LoVo (cell line): ENCODE measurements around the gene KCNG2.

Experiments used
- DNase-seq: peaks from one replicate; pipeline ENCODE4 v3.0.0-alpha.2; 2016; ENCODE audit warnings: low spot score

Gene KCNG2

DNA sequence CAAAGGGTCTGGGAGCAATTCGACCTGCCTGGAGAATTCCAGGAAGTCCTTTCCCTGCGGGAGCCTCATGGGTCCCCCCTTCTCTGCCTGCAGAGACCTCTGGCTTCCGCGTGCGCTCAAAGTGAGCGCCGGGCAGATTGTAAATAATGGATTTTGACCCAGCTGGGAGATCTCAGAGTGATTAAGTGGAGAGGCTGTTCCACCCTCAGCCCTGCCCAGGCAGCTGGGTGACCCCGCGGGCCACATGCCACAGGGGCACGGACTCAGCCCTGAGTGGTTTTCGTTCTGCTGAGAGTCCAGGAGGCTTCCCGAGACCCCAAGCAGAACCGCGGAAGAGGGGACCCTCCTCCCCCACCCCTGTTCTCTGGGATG is 1.2 kb downstream of the KCNG2 start:
- no peak for DNase-seq

DNA sequence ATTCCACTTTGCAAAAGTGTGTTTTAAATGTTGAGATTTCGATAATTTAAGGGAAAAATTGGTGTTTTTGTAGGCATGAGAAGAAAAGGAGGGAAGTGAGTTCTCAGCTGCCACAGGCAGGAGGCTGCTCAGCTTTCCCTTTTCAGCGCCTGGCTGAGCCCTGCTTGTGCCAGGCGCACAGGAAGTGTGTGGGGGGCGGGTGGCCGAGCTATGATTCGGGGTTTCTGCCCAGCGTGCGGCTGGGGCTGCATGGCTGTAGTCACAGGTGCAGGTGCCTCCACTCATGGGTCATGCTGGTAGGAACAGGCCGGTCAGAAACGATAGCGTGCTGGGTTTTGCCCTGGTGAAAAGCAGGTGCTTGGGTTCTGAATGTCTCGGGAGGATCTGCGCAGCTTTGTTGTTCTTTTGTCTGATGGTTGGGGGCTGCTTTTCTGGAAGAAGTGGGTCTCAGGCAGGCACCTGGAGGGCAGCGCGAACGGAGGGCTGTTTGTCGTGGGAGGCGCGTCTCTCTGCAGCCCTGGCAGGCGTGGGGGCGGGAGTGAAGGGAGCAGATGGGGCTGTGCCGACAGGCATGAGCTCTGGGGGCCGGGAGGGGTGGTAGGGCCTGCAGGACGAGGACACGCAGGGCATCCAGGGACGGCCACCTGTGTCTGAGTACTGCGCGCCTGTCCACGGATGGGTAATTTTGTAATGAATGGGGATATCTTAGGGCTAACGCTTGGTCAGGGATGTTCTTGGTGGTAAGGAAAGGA is 2.1 kb downstream of the KCNG2 start:
- no peak for DNase-seq

DNA sequence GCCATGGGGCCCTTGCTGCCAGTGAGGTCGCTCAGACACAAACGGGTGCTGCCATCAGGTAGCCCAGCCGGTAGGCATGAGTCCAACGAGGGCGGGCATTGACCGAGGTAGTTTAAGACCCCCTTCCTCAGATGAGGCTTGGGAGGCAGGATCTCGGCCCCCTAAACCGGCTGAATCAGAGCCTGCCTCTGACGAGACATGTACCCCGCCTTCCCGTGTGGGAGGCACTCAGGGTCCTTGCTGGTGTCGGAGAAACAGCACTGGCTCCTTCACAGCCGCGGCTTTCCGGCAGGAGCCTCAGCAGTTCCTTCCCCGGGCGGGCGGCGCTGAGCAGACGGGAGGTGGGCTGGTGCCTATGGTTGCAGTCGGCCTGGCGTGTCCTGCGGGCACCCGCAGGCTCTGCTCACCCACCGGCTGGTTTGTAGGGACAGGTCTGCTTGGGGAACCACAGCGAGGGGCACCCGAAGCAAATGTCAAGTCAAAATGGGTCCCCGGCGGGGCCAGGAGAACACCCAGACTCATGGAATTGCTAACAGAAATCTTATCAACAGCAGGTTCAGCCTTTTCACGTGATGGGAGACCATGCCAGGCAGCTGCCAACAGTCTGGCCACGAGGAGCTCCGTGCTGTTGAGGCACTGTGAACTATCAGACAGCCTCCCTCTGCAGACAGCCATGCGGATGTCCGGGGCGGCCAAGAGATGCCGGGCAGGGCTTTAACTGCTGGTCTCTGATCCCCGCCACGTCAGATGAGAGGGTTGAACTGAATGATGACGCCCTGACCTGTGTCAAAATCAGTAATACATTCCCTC is 2.8 kb downstream of the KCNG2 start:
- DNase-seq = no peak

DNA sequence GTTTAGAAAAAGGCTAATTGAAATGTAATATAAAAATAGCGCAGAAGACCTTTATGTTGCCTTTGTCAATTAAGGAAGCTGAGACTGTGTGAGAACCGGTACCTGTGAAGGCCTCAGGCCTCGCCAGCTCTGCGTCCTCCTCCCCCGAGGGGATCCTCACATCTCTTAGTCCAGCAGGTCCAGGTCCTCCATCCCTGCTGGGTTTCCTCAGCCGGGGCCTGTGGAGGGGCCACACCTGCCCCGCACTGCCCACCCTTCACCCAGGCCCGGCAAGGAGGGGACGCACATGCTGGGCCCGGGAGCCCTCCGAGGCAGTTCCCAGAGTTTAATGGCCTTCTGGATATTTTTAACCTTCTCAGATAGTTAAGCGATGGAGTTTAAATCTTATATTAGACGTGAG is 3.5 kb downstream of the KCNG2 start:
- DNase-seq = no peak

DNA sequence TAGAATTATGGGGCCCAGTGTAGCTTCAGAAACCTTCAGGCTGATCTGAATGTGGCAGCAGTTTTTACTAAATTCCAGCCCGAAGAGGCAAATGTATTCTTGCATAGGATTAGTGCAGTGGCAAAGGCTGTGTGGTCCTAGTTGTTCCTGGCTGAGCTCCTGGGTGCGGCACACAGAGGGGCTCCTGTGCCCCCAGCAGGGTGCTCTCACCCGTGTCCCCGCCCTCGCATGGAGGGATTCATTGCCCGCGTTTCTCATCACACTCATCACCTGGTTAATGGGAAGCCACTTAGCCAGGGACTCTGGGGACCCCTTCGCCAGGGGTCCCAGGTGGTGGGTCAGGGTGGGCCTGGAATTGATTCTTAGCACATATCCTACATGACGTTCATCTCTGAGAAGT is 3.9 kb downstream of the KCNG2 start:
- DNase-seq = no peak

DNA sequence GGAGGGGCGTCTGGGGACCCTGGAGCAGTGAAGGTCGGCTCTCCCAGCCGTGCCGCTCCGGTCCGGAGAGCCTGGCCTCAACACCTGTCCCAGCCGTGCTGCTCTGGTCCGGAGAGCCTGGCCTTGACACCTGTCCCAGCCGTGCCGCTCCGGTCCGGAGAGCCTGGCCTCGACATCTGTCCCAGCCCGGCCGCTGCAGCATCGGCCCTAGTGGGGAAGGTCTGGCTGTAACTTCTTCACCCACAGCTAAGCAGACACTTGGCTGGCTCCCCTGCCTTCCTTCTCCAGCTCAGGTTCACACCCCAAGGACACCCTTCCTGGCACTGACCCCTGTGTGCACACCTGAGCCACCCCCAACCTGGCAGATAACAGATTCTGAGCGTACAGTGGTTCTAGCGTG is 4.6 kb downstream of the KCNG2 start:
- DNase-seq = no peak

DNA sequence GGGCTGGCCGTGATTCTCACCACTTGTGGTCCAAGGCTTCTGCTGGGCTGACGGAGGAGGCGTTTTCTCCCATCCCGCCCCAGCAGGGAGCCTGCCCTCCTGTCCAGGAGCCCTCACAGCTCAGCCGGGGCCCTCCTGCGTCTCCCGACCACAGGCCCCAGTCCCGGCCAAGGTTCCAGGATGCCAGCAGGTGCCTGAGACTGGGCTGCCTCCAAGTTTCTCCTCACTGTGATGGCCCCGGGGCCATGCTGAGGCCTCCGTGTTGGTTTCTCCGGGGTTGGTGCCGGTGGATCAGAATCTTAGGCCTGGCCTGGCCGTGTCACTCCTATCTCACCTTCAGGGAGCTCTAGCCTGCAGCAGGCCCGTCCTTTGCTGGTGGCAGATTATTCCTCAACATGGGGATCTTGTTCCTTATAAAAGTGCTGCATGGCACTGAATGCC is 5.9 kb downstream of the KCNG2 start:
- DNase-seq = no peak

DNA sequence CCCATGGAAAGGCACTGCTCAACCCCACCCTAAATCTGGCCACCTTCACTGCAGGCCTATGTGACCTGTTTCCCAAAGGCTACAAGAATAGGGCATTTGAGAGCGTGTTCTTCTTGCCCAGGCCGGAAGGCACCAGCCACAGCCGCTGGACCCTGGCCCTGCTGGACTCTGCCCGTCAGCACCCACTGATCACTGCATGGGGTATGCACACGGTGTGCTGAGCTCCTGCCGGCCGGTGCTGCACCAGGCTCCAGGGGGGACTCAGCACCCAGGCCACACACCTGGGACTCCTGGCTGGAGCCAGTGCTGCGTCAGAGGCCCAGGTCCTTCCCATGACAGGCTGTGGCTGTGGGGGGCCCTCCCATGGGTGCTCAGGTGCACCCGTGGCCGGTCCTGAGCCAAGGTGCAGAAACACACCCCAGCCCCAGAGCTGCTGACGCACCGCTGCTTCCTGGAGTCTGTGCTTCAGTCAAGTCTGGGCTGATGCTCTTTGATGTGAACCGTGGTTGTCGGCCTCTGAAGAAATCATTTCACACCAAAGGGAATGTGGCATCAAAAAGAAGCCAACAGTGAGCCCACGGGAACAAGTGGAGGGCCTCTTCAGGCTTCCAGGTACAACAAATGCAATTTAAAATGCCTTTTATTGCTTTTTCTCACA is 6.5 kb downstream of the KCNG2 start:
- no peak for DNase-seq

DNA sequence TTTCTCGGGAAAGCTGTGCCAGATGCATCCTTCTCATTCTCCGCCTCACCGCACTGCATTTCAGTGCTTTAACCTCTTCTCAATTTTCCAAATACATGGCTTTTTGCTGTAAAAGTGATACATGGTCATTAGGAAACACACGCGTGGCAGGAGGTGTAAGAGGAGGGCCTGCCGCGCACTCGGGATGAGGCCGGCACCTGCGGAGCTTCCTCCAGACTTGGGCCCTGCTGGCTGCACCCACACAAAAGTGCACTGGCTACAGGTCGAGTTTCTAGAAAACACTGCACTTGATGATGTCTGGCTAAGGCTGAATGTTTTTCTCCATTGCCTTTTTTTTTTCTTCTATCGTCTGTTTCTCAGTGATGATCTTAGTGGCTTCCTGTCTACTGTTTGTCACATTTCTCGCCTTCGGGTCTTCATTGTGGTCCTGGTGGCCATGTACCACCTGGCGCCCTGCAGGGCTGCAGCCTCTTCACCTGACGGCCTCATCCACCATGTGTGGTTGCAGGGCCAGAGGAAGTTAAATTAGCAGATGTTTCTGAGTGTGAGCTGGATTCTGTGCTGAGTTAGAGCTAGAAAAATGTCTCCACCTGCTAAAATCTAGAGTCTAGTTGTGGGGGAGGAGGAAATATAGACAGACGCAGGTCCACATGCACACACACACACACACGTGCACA is 7.6 kb downstream of the KCNG2 start:
- no peak for DNase-seq

DNA sequence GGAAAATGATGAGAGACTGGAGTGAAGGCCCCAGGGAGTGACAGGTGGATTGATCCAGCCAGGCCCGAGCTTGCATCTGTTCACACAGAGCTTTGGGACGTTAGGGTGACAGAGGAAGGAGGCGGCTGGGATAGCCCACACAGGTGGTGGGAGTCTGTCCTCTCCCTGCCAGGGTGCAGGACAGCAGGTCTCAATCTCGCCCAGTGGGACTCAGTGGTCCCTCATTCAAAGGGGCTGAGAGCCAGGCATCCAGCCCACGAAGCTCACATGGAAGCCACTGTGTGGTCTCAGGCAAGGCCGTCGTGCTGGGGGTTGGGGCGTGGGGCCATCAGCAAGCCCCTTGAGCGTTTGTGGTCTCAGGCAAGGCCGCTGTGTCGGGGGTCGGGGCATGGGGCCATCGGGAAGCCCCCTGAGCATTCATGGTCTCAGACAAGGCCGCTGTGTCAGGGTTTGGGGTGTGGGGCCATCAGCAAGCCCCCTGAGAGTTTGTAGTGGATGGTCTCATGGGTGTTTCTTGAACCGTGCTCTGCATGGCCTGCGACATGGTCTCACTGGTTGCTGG is 8.3 kb downstream of the KCNG2 start:
- no peak for DNase-seq

DNA sequence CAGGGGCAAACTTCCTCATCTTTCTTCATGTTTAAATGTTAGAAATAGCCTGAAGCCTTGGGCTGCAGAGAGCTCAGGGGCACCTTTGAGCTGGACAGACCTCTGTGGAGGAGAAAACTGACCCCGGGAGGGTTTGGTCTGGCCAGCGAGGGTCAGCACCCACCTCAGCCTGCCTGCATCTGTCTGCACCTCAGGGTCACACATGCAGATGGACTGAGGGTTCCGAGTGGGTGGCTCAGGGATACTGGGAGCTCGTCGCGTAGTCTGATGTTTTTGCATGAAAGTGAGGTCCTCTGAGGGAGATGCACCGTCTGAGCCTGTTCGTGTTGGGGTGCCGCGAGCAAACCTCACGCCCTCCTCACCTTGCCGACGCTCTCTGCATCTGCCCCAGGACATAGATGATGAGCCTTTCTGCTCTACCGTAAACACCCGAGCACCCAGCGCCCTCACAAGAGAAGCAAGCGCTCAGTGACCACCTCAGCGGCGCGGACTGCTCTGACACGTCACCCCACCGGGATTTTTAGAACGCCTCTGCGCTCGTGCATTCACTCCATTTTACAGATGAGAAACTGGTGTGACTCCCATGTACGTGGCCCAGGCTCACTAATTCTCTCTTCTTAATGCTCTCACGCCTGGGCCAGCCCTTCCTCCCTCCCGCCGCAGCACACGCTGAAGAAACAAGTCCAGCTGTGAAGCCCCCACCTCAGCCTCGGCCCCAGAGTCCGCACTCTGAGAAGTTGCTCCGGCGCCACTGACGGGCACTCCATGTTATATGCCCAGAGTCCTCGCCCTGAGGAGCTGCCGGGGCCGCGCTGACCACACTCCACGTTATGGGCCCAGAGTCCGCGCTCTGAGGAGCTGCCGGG is 9.5 kb downstream of the KCNG2 start:
- no peak for DNase-seq

DNA sequence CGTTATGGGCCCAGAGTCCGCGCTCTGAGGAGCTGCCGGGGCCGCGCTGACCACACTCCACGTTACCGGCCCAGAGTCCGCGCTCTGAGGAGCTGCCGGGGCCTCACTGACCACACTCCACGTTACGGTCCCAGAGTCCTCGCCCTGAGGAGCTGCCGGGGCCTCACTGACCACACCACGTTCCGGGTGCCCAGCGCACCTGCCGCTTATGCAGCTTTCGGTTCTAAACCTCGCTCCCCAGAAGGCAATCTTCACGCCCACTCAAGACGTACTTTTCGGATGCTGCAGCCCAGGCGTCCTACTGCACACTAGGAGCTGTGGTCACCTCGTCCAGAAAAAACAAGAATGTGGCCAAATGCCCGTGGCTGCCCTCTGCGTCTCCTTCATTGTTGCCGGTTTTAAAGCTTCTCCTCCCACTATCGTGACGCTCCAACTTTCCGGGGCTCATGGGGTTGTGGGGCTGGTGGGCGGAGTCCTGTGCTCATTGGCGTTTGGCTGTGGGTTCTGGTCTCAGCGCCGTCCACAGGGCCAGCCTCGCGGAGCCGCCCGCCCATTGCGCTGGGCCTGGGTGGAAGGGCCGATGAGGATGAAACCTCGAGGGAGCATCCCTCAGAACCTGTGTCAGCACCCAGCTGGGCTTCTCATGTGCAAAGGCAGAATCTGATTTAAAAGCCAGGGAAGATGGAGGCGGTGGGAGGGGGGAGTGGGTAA is 11.9 kb downstream of the KCNG2 start:
- DNase-seq = no peak

DNA sequence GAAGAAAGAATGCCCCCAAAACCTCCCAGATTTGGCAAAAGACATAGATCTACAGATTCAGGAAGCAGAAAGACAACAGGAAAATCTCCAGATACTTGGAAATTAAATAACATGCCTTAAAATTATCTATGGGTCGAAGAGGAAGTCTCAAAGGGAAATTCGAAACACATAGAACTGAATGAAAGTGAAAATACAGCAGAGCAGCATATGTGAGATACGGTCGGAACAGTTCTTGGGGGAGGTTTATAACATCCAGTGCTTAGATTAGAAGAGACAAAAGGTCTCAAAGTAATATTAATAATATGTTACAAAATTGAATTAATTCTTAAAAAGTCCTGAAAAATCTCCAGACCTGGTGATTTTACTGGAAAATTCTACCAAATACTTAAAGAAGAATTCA is 14.3 kb downstream of the KCNG2 start:
- no peak for DNase-seq

DNA sequence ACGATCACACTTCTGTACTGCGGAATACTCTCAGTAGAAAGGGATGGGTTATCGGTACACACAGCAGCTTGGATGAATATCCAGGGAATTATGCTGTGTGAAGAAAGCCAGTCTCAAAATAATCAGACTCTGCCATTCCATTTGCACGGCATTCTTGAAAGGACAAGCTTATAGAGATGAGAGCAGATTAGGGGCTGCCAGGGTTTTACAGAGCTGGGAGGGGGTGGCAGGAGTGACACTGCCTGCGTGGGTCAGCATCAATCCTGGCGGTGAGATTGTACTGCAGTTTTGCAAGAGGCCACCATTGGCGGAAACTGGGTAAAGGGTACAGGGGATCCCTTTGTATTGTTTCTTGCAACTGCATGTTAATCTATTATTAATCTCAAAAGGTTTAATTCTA is 16.6 kb downstream of the KCNG2 start:
- DNase-seq = no peak

DNA sequence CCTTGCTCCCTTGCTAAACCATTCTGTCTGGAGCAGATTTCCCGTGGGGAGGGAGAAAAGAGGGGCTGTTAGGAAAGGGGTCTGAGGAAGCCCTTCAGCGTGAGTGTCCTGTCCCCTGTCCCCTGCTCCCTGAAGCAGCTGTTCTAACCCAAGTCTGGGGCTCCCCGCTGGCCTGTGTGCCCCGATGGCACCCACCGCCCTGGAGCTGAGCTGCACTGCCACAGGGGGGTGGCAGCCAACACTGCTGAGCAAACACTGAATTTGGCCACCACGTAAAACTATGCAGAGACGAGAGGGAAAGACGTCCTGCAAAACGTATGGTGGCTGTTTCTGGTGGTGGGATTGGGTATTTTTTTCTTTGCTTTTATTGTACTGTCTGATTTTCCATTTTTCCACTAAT is 17.9 kb downstream of the KCNG2 start:
- no peak for DNase-seq

DNA sequence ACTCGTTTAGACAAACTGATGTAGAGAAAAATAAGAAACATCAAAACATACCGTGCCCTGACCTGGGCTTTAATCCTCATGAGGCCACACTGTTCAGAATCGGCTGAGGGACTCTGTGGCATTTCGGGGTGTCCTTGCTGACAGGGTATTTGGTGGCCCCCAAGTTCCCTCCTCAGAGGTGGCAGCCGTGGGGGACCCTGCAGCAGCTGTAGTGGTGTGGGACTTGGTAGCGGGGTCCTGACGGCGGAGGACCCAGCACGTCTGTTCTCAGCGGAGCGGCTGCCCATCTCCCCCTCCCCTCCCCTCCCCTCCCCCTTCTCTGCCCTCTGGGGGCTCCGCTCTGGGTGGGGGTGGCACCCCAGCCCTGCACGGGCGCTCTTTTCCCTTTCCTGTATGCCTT is 18.4 kb downstream of the KCNG2 start:
- no peak for DNase-seq

DNA sequence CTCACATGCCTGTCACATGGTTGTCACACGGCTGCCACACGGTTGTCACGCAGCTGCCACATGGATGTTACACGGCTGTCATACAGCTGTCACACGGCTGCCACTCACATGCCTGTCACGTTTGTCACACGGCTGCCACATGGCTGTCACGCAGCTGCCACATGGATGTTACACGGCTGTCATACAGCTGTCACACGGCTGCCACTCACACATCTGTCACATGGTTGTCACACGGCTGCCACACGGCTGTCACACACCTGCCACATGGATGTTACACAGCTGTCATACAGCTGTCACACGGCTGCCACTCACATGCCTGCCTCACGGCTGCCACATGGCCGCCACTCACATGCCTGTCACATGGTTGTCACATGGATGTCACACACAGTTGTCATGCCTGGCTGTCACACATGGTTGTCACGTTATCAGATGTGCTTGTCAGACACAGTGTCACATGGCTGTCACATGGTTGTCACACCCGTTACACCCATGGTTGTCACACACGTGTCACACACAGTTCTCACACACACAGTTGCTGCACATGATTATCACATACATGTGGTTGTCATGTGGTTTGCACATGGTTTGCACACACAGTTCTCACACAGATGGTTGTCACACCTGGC is 19.4 kb downstream of the KCNG2 start:
- no peak for DNase-seq

DNA sequence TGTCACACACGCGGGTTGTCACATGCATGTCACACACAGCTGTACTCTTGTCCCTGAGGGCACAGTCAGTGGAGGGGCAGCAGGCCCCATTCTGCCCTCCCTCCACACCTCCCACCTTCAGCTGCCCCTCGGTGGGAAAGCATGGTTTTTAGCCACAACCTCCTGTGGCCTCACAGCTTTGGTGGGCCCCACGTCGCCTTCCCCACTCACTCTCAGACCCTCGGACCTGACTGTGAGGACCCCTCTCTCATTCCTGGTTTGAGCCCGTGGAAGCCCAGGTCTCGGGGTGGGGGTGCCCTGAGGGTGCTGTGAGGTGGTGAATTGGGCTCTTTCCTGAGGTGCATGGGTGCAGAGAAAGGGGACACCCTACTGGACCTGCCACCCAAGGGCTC is 19.9 kb downstream of the KCNG2 start:
- DNase-seq = no peak

DNA sequence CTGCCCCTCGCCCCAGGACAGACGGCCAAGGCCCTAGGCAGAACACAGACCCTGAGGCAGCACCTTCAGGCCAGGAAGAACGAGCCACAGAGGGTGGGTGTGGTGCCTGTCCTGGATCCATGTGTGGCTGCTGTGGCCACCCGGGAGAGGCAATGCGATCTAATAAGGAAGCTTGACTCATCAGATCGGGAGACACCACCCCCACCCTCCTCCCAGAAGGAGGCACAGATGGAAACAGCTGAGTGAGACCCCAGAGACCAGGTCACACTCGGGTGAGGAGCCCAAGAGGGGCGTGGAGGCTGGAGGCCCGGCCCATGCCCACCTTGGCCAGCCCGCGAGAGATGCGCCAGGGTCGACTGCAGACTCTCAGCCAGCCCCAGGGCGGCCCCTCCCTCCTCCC is 20.3 kb downstream of the KCNG2 start:
- DNase-seq = peak; percentile 3

DNA sequence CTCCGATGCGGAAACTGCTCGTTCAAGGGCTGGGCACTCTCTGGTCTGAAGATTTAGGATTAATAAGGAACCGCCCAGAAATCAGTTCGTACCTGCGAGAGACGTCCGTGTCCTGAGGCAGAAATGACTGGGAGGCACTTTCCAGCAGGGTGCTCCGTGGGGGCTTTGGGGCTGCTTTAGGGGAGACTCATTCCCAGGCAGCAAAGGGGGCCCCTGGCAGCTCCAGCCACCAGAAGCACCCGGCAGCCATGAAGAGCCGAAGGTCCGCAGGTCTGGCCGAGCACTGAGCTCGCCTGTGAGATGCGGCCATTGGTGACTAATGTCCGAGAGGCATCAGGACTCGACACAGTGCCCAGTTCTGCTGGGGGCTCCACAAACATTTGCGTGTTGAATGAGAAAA is 20.9 kb downstream of the KCNG2 start:
- DNase-seq = no peak
